ENCODE results near the gene SEPTIN6.
A peak's percentile ranks its signal among the peaks of the same experiment; 100 is the strongest.

Gene SEPTIN6

GRCh38 chrX:119708936-119709335 is 16.0 kb upstream of the SEPTIN6 start:
- Histone ChIP-seq H3K4me3 (ENCODE audit: low read length) (no peak overlapping the region), H3K4me2 (ENCODE audit: low read length) (no peak overlapping the region), H4K20me1 (ENCODE audit: insufficient read depth, low read length) (no peaks in the 10 kb centered on the region), H3K27me3 (ENCODE audit: low read depth, low read length) (no peaks in the 10 kb centered on the region), H3K9ac (ENCODE audit: low read length) (no peak overlapping the region), H3K36me3 (replicated peaks; ENCODE audit: low read depth, low read length) (no peaks in the 10 kb centered on the region), H3K9me3 (ENCODE audit: insufficient read depth, low read length) (no peaks in the 10 kb centered on the region), H3K79me2 (ENCODE audit: low read length) (no peaks in the 10 kb centered on the region), H3K4me1 (ENCODE audit: low read length) (peaks cover 14% of the 10 kb centered on the region), H3K27ac (ENCODE audit: low read length) (no peak overlapping the region), H2AFZ (ENCODE audit: low read depth, low read length) (no peak overlapping the region)
- TF ChIP-seq CTCF (IDR thresholded peaks at IDR 0.05; ENCODE audit: low read depth, low read length) (no peak), EZH2phosphoT487 (IDR thresholded peaks at IDR 0.05; ENCODE audit: low read depth) (no peak)

- TF ChIP-seq CTCF (IDR thresholded peaks at IDR 0.05; ENCODE audit: low read depth, low read length) (no peak), EZH2phosphoT487 (IDR thresholded peaks at IDR 0.05; ENCODE audit: low read depth) (no peak)
- Histone ChIP-seq H4K20me1 (ENCODE audit: insufficient read depth, low read length) (no peaks in the 10 kb centered on the region), H3K9me3 (ENCODE audit: insufficient read depth, low read length) (no peaks in the 10 kb centered on the region), H3K9ac (ENCODE audit: low read length) (no peak overlapping the region), H3K4me1 (ENCODE audit: low read length) (peaks cover 14% of the 10 kb centered on the region), H3K36me3 (replicated peaks; ENCODE audit: low read depth, low read length) (no peaks in the 10 kb centered on the region), H3K79me2 (ENCODE audit: low read length) (no peaks in the 10 kb centered on the region), H3K27ac (ENCODE audit: low read length) (no peak overlapping the region), H3K27me3 (ENCODE audit: low read depth, low read length) (no peaks in the 10 kb centered on the region), H3K4me3 (ENCODE audit: low read length) (peak overlapping the region; percentile 32), H2AFZ (ENCODE audit: low read depth, low read length) (no peak overlapping the region), H3K4me2 (ENCODE audit: low read length) (peak overlapping the region; percentile 64)
These were observed 13.6 kb upstream of the SEPTIN6 start for GRCh38 chrX:119706616-119707015.

- no peak overlapping the region for H3K9ac ChIP-seq (ENCODE audit: low read length)
- H3K4me1 ChIP-seq (ENCODE audit: low read length), result peaks cover 49% of the 10 kb centered on the region
- TF ChIP-seq CTCF (IDR thresholded peaks at IDR 0.05; ENCODE audit: low read depth, low read length) (peak; percentile 65), EZH2phosphoT487 (IDR thresholded peaks at IDR 0.05; ENCODE audit: low read depth) (no peak)
- H3K79me2 ChIP-seq (ENCODE audit: low read length), result no peaks in the 10 kb centered on the region
- no peak overlapping the region for H2AFZ ChIP-seq (ENCODE audit: low read depth, low read length)
- H3K4me2 ChIP-seq (ENCODE audit: low read length), result peak overlapping the region; percentile 30
- no peaks in the 10 kb centered on the region for H3K9me3 ChIP-seq (ENCODE audit: insufficient read depth, low read length)
- peak overlapping the region; percentile 21; the same call in 1 of the 2 replicates for H3K27ac ChIP-seq (ENCODE audit: low read length)
- no peaks in the 10 kb centered on the region for H4K20me1 ChIP-seq (ENCODE audit: insufficient read depth, low read length)
- H3K27me3 ChIP-seq (ENCODE audit: low read depth, low read length), result peaks cover 2% of the 10 kb centered on the region; the same call in 1 of the 2 replicates
- no peak overlapping the region for H3K4me3 ChIP-seq (ENCODE audit: low read length)
- no peaks in the 10 kb centered on the region for H3K36me3 ChIP-seq (replicated peaks; ENCODE audit: low read depth, low read length)
These were observed 5.9 kb upstream of the SEPTIN6 start for GRCh38 chrX:119698845-119699244.

- peak overlapping the region; percentile 18; the same call in 1 of the 2 replicates for H3K4me2 ChIP-seq (ENCODE audit: low read length)
- H4K20me1 ChIP-seq (ENCODE audit: insufficient read depth, low read length), result peaks cover 5% of the 10 kb centered on the region; the same call in 1 of the 2 replicates
- H2AFZ ChIP-seq (ENCODE audit: low read depth, low read length), result no peak overlapping the region
- peaks cover 2% of the 10 kb centered on the region; the same call in 1 of the 2 replicates for H3K27me3 ChIP-seq (ENCODE audit: low read depth, low read length)
- peaks cover 49% of the 10 kb centered on the region for H3K4me1 ChIP-seq (ENCODE audit: low read length)
- H3K27ac ChIP-seq (ENCODE audit: low read length), result no peak overlapping the region
- no peak for TF ChIP-seq EZH2phosphoT487 (IDR thresholded peaks at IDR 0.05; ENCODE audit: low read depth)
- TF ChIP-seq CTCF (IDR thresholded peaks at IDR 0.05; ENCODE audit: low read depth, low read length), result no peak
- no peak overlapping the region for H3K9ac ChIP-seq (ENCODE audit: low read length)
- no peaks in the 10 kb centered on the region for H3K36me3 ChIP-seq (replicated peaks; ENCODE audit: low read depth, low read length)
- no peak overlapping the region for H3K4me3 ChIP-seq (ENCODE audit: low read length)
- H3K9me3 ChIP-seq (ENCODE audit: insufficient read depth, low read length), result no peaks in the 10 kb centered on the region
- H3K79me2 ChIP-seq (ENCODE audit: low read length), result peaks cover 16% of the 10 kb centered on the region
These were observed 3.4 kb upstream of the SEPTIN6 start for GRCh38 chrX:119696251-119696890.

Measured in OCI-LY3 (cell line).